ENCODE measurements around the gene SALL3.

The SALL3 gene

DNA sequence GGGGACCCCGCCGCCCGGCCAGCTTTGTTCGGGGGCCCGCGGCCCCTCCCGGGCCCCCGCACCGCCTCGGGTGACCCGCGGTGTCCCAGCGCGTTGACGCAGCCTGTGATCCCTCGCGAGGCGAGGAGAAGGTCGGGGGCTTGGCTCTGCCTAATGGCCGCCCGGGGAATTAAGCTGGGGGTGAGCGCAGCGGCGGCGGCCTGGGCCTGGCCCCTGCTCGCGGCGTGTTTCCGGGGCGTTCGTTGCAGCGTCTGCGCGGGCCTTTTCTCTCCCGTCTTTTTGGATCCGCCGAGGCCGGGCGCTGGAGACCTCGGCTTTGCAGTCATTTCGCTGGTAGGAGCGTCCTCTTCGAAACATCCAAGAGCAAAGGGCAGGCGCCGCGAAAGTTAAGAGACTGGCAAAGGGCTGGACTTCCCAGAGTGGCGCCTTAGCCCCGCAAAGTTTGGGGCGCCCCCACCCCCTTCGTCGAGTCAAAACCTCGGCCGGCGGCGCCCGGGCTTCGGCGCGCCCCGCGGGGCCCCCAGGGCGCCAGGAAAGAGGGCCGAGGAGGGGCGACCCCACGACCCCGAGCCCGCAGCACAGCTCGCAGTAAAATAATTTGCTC is 1.3 kb downstream of the SALL3 start:
- no peak for DNase-seq (ENCODE audit: low read depth)

DNA sequence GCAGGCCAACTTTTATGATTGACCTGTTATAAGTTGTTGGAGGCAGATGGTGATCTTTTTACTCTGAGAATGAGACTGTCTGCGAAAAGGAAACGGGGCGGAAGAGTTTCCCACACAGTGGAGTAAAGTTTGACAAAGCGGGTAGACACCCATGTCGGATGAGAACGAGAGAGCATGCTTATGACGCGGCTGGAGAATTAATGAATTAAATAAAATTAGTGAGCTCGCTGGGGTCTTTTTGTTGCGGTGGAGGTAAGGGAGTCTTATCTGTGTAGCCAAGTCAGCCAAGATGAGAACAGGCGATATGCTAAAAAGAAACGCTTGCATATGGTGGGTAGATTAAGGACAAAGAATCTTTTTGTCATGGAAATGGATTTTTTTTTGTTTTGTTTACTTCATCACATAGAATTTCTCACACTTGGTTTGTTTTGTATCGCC is 1.8 kb downstream of the SALL3 start:
- DNase-seq (ENCODE audit: low read depth) = no peak

DNA sequence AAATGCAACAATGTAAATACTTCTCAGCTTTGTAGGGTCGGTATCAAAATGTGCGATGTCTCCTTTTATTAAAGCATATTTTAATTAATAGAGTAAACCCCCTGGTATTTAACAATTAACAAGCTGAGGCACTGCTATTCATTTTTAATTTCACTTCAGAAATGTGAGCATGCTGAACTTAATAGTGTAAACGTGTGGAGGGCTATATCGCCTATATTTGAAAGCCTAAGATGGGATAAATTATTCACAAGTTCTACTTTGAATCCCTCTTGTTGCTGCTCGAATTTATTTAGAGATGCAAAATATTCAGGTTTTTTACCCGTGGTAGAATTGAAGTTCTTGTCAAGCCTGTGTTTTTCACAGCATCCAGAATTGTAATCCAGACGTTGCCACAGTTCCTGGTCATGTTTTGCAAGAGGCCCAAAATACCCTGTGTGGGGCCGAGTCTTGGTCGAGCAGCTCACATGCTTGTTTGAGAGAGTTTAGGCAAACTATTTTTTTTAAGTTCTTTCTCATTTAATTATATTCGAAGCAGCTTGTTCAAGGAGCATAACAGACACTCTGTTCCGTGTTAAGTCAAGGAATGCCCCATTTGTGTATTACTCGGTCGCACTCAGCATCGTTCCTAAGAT is 2.5 kb downstream of the SALL3 start:
- no peak for DNase-seq (ENCODE audit: low read depth)

DNA sequence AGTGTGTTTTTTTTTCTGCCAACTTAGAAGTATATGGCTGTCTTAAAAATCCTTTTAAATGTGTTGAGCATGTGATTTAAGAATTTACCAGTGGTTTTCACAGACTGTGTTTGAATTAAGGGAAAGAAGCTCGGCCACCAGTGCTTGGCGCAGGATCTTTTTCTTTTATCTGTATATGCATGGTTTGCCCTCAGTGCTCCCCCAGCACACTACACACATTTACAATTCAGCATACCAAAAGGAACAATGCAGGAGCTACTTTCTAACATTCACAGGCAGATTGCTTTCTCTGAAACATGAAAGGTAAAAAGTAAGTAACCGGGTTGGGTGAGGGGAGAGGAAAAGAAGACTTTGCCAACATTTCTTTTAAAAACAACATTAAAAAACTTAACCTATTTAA is 3.9 kb downstream of the SALL3 start:
- DNase-seq (ENCODE audit: low read depth) = no peak

DNA sequence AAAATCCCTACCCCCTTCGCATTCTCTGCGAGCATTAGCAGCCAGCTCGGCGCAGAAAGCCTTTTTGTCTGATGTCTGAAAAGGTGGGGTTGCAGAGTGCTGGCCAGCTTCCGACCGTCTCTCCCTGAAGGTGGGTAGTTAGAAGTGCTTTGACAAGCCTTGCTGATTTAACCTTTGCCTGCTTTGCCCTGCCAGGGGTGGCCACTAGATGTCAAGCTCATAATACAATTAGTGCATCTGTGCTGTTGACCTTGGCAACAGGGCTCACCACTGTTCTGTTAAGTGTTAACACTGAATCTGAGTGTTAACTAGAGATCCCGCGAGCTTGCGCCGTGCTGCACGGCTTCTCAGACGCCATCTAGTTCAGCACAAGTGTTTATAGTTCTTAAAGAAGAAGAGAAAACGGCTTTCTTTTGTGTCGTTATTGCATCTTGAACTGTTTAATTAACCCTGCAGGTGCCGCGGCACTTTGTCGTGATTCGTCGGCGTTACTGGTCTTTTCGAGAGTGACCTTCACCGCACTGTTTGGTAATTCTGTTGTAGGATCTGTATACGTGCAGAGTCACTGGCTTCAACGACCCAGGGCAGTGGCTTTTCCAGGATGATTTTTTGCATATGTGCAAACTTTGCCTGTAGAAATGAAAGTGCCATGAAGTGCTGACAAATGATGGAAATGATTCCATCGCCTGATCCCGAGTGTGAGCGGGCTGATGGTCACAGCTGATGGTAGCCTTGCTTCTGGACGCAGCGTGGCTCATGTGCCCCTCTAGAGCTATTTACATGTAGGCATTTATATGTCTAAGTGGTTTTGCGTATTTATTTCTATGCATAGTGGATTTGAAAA is 5.5 kb downstream of the SALL3 start:
- DNase-seq (ENCODE audit: low read depth) = no peak

DNA sequence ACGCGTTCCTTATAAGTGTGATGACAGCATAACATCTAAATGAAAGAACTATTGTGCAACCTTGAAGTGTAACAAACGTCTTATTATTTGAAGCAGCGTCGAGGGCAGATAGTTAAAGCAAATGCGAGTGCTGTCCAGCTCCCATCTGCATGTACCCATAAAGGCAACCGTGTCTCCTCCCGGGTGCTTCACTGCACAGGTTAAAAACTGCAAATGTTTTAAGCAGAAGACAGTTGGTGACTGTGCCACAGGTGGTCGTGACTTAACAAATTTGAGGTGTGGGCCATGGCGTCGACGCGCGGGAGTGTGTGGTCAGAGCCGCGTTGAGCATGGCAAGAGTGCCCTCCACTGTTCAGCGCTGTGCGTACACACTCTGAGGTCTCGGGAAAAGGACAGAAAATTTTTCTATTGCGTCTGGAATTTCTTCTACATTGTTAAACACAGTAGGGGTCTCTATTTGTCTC is 6.4 kb downstream of the SALL3 start:
- no peak for DNase-seq (ENCODE audit: low read depth)

DNA sequence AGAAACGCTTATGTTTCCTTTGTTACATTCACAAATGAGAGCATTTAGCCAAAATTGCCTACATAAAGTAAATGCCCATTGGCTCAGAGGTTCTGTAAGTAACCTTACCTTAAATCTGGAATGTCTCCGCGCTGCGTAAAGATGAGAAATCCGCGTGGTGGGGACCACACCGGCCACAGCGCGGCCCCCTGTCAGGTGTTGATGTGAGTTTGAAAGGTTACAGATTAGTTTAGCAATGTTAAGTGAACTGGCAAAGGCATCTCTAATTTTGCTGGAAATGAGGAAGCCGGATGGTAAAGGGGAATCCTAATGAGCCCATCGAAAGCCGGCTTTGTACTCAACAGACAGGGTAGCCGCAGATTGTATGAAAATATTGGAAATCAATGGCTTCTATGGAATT is 11.8 kb downstream of the SALL3 start:
- DNase-seq (ENCODE audit: low read depth) = no peak

DNA sequence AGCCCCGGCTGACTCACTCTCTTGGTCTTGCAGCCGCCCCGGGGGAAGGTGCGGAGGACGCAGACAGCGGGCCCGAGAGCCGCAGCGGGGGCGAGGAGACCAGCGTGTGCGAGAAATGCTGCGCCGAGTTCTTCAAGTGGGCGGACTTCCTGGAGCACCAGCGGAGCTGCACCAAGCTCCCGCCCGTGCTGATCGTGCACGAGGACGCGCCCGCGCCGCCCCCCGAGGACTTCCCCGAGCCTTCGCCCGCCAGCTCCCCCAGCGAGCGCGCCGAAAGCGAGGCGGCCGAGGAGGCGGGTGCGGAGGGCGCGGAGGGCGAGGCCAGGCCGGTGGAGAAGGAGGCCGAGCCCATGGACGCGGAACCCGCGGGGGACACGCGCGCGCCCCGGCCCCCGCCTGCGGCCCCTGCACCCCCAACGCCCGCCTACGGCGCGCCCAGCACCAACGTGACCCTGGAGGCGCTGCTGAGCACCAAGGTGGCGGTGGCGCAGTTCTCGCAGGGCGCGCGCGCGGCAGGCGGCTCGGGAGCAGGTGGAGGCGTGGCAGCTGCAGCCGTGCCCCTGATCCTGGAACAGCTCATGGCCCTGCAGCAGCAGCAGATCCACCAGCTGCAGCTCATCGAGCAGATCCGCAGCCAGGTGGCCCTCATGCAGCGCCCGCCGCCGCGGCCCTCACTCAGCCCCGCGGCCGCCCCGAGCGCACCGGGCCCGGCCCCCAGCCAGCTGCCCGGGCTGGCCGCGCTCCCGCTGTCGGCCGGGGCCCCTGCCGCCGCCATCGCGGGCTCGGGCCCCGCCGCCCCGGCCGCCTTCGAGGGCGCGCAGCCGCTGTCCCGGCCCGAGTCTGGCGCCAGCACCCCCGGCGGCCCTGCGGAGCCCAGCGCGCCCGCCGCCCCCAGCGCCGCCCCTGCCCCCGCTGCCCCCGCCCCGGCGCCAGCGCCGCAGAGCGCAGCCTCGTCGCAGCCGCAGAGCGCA is 12.7 kb downstream of the SALL3 start:
- DNase-seq (ENCODE audit: low read depth) = no peak

DNA sequence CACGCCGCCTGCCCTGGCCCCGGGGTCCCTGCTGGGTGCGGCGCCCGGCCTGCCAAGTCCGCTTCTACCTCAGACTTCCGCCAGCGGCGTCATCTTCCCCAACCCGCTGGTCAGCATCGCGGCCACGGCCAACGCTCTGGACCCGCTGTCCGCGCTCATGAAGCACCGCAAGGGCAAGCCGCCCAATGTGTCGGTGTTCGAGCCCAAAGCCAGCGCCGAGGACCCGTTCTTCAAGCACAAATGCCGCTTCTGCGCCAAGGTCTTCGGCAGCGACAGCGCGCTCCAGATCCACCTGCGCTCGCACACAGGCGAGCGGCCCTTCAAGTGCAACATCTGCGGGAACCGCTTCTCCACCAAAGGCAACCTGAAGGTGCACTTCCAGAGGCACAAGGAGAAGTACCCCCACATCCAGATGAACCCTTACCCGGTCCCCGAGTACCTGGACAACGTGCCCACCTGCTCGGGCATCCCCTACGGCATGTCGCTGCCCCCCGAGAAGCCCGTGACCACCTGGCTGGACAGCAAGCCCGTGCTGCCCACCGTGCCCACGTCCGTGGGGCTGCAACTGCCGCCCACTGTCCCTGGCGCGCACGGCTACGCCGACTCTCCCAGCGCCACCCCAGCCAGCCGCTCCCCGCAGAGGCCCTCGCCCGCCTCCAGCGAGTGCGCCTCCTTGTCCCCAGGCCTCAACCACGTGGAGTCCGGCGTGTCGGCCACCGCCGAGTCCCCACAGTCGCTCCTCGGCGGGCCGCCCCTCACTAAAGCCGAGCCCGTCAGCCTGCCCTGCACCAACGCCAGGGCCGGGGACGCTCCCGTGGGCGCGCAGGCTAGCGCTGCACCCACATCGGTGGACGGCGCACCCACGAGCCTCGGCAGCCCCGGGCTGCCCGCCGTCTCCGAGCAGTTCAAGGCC is 13.7 kb downstream of the SALL3 start:
- DNase-seq (ENCODE audit: low read depth) = no peak

DNA sequence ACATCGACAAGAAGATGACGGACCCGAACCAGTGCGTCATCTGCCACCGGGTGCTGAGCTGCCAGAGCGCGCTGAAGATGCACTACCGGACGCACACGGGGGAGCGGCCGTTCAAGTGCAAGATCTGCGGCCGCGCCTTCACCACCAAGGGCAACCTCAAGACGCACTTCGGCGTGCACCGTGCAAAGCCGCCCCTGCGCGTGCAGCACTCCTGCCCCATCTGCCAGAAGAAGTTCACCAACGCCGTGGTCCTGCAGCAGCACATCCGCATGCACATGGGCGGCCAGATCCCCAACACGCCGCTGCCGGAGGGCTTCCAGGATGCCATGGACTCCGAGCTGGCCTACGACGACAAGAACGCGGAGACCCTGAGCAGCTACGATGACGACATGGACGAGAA is 14.4 kb downstream of the SALL3 start:
- DNase-seq (ENCODE audit: low read depth) = no peak

DNA sequence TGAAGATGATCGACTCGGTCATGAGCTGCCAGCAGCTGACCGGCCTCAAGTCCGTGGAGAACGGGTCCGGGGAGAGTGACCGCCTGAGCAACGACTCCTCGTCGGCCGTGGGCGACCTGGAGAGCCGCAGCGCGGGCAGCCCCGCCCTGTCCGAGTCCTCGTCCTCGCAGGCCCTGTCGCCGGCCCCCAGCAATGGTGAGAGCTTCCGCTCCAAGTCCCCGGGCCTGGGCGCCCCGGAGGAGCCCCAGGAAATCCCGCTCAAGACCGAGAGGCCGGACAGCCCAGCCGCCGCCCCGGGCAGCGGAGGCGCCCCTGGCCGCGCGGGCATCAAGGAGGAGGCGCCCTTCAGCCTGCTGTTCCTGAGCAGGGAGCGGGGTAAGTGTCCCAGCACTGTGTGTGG is 14.9 kb downstream of the SALL3 start:
- no peak for DNase-seq (ENCODE audit: low read depth)

DNA sequence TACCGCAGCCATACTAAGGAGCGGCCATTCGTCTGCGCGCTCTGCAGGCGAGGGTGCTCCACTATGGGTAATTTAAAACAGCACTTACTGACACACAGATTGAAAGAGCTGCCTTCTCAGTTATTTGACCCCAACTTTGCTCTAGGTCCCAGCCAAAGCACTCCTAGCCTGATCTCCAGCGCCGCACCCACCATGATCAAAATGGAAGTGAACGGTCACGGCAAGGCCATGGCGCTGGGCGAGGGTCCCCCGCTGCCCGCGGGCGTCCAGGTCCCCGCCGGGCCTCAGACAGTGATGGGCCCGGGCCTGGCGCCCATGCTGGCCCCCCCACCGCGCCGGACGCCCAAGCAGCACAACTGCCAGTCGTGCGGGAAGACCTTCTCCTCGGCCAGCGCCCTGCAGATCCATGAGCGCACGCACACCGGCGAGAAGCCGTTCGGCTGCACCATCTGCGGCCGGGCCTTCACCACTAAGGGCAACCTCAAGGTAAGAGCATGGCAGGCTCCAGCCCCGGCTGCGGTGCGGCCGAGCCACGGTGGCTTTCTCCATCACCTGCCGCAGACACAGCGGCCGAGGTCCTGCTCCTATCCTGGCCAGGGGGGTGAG is 15.5 kb downstream of the SALL3 start:
- DNase-seq (ENCODE audit: low read depth) = no peak

DNA sequence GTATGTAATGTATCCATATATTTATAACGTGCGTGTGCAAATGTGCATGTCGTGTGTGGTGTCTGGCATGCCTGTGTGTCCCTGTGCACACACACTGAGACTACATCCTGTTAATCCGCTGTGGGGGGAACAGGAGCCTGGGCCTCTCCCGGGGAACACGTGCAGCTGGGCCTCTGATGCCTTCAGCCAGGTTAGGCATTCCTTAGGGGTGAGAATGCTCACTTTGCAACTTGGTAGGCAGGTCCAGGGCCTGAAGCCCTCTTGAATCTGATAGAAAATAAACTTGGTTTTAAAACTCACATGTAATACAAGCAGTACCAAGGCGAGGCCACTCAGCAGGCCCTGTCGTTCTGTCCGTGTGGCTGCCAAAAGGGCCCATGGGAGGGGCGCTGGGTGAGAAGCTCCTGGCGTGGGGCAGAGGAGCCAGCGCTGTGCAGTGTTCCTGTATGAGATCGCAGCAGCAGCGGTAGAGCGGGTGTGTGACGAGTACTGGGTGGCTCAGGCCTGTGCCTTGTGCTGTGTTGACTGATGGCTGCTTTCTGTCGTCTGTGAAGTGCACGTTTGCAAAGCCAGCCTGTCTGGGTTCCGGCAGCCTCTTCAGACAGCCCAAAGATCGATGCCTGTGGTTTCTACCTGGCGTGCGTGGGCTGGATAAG is 16.2 kb downstream of the SALL3 start:
- DNase-seq (ENCODE audit: low read depth) = no peak

DNA sequence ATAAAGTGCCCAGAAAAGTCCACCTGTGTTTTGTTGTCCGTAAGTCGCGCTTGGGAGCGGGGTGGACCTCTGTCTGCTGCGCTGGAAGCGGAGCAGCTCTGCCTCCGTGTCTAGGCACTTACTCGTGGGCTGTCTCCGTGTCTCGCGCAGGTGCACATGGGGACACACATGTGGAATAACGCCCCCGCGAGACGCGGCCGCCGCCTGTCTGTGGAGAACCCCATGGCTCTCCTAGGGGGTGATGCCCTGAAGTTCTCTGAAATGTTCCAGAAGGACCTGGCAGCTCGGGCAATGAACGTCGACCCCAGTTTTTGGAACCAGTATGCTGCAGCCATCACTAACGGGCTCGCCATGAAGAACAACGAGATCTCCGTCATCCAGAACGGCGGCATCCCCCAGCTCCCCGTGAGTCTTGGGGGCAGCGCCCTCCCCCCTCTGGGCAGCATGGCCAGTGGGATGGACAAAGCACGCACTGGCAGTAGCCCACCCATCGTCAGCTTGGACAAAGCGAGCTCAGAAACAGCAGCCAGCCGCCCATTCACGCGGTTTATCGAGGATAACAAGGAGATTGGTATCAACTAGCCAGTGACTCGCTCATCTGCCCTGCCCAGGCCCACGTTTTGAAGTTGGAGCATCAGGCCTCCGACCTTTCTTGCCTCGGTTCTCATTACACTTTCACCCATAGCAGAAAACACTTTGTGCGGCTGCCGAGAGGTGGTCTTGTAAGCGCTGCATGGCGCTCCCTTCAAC is 17.3 kb downstream of the SALL3 start:
- no peak for DNase-seq (ENCODE audit: low read depth)

DNA sequence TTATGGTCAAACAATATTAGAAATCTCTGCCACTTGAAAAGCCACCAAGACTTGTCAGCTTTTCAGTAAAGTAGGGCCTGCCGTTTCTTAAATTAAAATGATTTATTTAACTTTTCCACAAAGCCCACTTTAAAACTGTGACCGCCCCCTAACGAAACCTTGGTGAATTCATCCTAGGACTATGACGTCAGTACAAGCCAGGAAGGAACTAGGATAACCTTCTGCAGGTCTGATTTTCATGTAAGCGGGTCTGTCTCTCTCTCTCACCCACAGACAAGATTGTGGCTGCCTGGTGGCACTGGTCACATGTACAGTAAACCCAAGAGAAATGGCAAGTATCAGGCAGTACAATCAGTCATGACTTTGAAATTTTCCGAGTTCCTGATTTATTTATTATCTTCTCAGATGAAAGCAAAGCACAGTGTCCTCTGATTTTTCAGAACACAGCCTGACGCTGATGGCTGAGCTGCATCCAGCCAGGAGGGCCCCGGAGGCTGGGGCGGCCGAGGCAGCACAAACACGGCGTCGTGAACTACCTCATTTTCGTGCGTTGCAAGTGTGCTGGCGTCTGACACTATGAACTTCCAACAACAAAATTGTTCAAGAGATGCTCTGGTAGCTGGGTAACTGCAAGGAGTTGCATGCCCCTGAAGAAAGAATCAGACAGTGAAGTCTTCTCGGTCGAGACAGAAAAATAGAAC is 18.9 kb downstream of the SALL3 start:
- DNase-seq (ENCODE audit: low read depth) = no peak

DNA sequence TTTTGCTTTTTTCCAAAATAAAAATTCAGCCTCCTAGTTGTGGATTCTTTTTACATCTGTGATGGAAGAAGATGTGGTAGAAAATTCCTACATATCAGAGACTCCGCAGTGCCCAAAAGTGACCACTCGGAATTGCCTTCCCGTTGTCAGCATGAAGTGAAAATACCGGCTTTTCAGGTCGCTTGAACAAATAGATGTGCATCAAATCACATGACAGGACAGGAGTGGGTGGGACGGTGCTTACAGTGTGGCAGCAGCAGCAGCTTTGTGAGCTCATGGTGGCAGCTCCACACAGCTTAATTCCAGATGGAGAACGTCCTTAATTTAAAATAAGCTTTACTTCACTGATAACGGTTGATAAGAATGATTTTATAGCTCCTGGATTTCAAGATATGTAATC is 20.3 kb downstream of the SALL3 start:
- no peak for DNase-seq (ENCODE audit: low read depth)

DNA sequence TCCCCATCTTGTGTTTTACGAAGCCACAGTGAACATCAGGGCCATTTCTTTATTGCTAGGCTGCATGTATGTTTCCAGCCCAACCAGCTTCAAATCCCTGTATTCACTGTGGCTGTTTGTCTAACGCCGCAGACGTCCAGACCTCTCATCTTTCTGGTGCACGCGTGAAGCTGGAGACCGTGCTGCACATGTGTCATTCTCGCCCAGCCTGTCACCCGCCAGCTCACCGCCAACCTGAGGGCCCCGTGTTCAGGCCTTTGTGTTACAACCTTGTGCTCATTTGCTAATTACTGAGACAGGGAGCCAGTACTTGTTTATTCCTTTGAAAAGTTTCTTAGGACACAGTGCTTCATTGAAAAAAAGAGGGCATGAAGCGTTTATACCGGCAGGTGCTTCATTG is 21.4 kb downstream of the SALL3 start:
- no peak for DNase-seq (ENCODE audit: low read depth)

DNA sequence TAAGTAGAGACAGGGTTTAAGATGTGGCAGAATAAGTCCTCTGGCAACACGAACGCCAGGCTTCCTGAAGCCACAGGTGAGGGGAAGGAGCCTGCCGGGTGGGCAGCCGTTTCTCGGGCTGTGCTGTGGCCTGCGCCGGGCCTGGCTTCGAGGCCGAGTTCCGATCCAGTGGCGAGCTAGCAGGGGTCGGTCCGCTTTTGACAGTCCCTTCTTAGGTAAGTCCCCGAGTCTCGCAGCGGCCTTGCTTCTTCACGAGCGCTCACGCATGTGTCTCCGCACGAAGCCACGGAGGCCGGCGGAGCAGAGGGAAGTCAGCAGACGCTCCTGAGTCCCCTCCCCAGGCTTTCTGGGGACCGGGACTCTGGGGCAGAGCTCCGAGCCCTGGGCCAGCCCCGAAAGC is 26.0 kb downstream of the SALL3 start:
- no peak for DNase-seq (ENCODE audit: low read depth)
